A549 (cell line): ENCODE measurements around the gene SLC24A3. TPM values are rescaled to one million over a fixed set of nuclear protein-coding genes. Genes with fewer than 3 reads are reported as not detected.

Source experiments
- ATAC-seq, 2 experiments: fragments of 200-7000 bp in 1 of 2; fragments of >200 bp in 1 of 2; cut with Nextera tagmentation in 1 of 2; cut with Tn5 transposase in 1 of 2; 3 replicates each; pipeline versions ENCODE4 v1.8.0 to v1.9.1; 2018 to 2020; ENCODE audit warnings: mild to moderate bottlenecking in 1 of 2, moderate library complexity in 1 of 2
- CTCF ChIA-PET: fragments of 300-600 bp; sonication (Branson Sonifier 250); formaldehyde crosslinking; extraction: SDS; loops from one replicate; lab custom pipeline; 2021; ENCODE audit warnings: antibody characterized with exemption, inconsistent platforms; lab: Yijun Ruan, JAX
- POLR2A ChIA-PET: fragments of 350-600 bp; formaldehyde crosslinking; extraction: SDS; loops from one replicate; lab custom pipeline; 2021; ENCODE audit warnings: antibody characterized with exemption, inconsistent platforms; lab: Yijun Ruan, JAX
- DNase-seq, 2 experiments: peaks; one replicate each; pipeline versions ENCODE4 v3.0.0 to v3.0.0-alpha.2; 2011 to 2016; ENCODE audit warnings: low read depth in 1 of 2, low spot score in 1 of 2
- FAIRE-seq: peaks from 2 replicates; lab custom pipeline; 2011; peaks lifted over from hg19 to GRCh38; lab: Jason Lieb, UNC
- H3K27ac ChIP-seq, 2 experiments: fragments of >200 bp; sonication (Bioruptor Twin); formaldehyde crosslinking; 3 replicates each; pipeline ENCODE4 v1.5.1; 2016 to 2017
- H3K4me1 ChIP-seq: fragments of >200 bp; sonication (Bioruptor Twin); formaldehyde crosslinking; 3 replicates; pipeline ENCODE4 v1.6.1; 2016
- H3K4me2 ChIP-seq: fragments of >200 bp; sonication (Bioruptor Twin); formaldehyde crosslinking; 3 replicates; pipeline ENCODE4 v1.6.1; 2016
- H3K4me3 ChIP-seq: fragments of >200 bp; sonication (Bioruptor Twin); formaldehyde crosslinking; 3 replicates; pipeline ENCODE4 v1.5.1; 2016
- H3K9me3 ChIP-seq: fragments of >200 bp; sonication (Bioruptor Twin); formaldehyde crosslinking; 3 replicates; pipeline ENCODE4 v1.6.1; 2016
- CBX8 ChIP-seq: fragments of 200-600 bp; sonication (generic); IDR thresholded peaks from 2 replicates; pipeline ENCODE4 v1.6.1; 2016
- CEBPB ChIP-seq, 2 experiments: fragments of >200 bp in 1 of 2; sonication (Bioruptor Twin) in 1 of 2; formaldehyde crosslinking in 1 of 2; IDR thresholded peaks; 2 replicates each; pipeline ENCODE4 v1.6.1; 2012 to 2016
- E2F6 ChIP-seq: IDR thresholded peaks from 2 replicates; pipeline ENCODE4 v1.6.1; 2012; ENCODE audit warnings: low read depth, borderline replicate concordance
- EHMT2 ChIP-seq: fragments of 200-600 bp; sonication (generic); IDR thresholded peaks from 2 replicates; pipeline ENCODE4 v1.6.1; 2016; ENCODE audit warnings: antibody characterized with exemption, low read depth, mild to moderate bottlenecking, moderate library complexity
- ESRRA ChIP-seq: fragments of 150-350 bp; IDR thresholded peaks from 2 replicates; pipeline ENCODE4 v1.6.1; 2014; ENCODE audit warnings: mild to moderate bottlenecking, low read length, borderline replicate concordance
- FOSB ChIP-seq: fragments of 250-450 bp; sonication (Bioruptor Pico); IDR thresholded peaks from 2 replicates; pipeline ENCODE4 v1.5.0; 2020; ENCODE audit warnings: mild to moderate bottlenecking, moderate library complexity
- HDAC2 ChIP-seq: fragments of 200-600 bp; sonication (generic); IDR thresholded peaks from 2 replicates; pipeline ENCODE4 v1.6.1; 2016
- HES2 ChIP-seq: fragments of >200 bp; sonication (Bioruptor Twin); formaldehyde crosslinking; IDR thresholded peaks from 2 replicates; pipeline ENCODE4 v1.6.1; 2016
- HEYL ChIP-seq: fragments of 250-450 bp; sonication (Bioruptor Pico); IDR thresholded peaks from 2 replicates; pipeline ENCODE4 v1.8.0; 2021; ENCODE audit warnings: mild to moderate bottlenecking, moderate library complexity
- HOXB5 ChIP-seq: fragments of 250-450 bp; sonication (Bioruptor Pico); IDR thresholded peaks from 2 replicates; pipeline ENCODE4 v1.5.0; 2020; ENCODE audit warnings: mild to moderate bottlenecking, moderate library complexity
- JUN ChIP-seq, 2 experiments: fragments of >200 bp; sonication (Bioruptor Twin); formaldehyde crosslinking; IDR thresholded peaks; 2 replicates in 1 of 2; 3 replicates in 1 of 2; pipeline ENCODE4 v1.6.1; 2016 to 2017
- JUNB ChIP-seq: fragments of >200 bp; sonication (Bioruptor Twin); formaldehyde crosslinking; IDR thresholded peaks from 2 replicates; pipeline ENCODE4 v1.6.1; 2016
- KDM1A ChIP-seq: fragments of 200-600 bp; sonication (generic); IDR thresholded peaks from 2 replicates; pipeline ENCODE4 v1.6.1; 2016; ENCODE audit warnings: low read depth, mild to moderate bottlenecking
- MAFK ChIP-seq: fragments of 450-650 bp; IDR thresholded peaks from 2 replicates; pipeline ENCODE4 v1.6.1; 2014; ENCODE audit not compliant: partially characterized antibody
- MYC ChIP-seq: IDR thresholded peaks from 2 replicates; pipeline ENCODE4 v1.6.1; 2012; ENCODE audit warnings: mild to moderate bottlenecking, inconsistent platforms, low read length, improper control_type of control experiment, borderline replicate concordance
- NPAS2 ChIP-seq: fragments of 250-450 bp; sonication (Bioruptor Pico); IDR thresholded peaks from 2 replicates; pipeline ENCODE4 v1.8.0; 2022; ENCODE audit warnings: mild to moderate bottlenecking, moderate library complexity, borderline replicate concordance
- POLR2A ChIP-seq: IDR thresholded peaks from 2 replicates; pipeline ENCODE4 v1.6.1; 2012; ENCODE audit warnings: mild to moderate bottlenecking, low read length
- POLR2AphosphoS2 ChIP-seq: conservative IDR thresholded peaks from 2 replicates; pipeline ENCODE4 v1.6.1; 2012; ENCODE audit warnings: low read length, improper control_type of control experiment, inconsistent platforms
- RARB ChIP-seq: fragments of 250-450 bp; sonication (Bioruptor Pico); IDR thresholded peaks from 2 replicates; pipeline ENCODE4 v1.8.0; 2021; ENCODE audit warnings: mild to moderate bottlenecking, moderate library complexity
- RFX5 ChIP-seq: fragments of 450-650 bp; IDR thresholded peaks from 2 replicates; pipeline ENCODE4 v1.7.1; 2014; ENCODE audit warnings: antibody characterized with exemption, mild to moderate bottlenecking, moderate library complexity
- RNF2 ChIP-seq: fragments of 200-600 bp; sonication (generic); IDR thresholded peaks from 2 replicates; pipeline ENCODE4 v1.6.1; 2016; ENCODE audit warnings: low read depth, mild to moderate bottlenecking, antibody characterized with exemption, moderate library complexity, borderline replicate concordance
- TP53 ChIP-seq: fragments of 250-450 bp; sonication (Bioruptor Pico); IDR thresholded peaks from 2 replicates; pipeline ENCODE4 v1.5.0; 2021; ENCODE audit warnings: mild to moderate bottlenecking, moderate library complexity
- ZC3H11A ChIP-seq: fragments of 450-650 bp; IDR thresholded peaks from 2 replicates; pipeline ENCODE4 v1.6.1; 2014; ENCODE audit warnings: antibody characterized with exemption, mild to moderate bottlenecking
- ZFP36 ChIP-seq: fragments of 450-650 bp; IDR thresholded peaks from 2 replicates; pipeline ENCODE4 v1.6.1; 2014; ENCODE audit warnings: borderline replicate concordance; ENCODE audit not compliant: partially characterized antibody
- ZNF302 ChIP-seq: fragments of 250-450 bp; sonication (Bioruptor Pico); IDR thresholded peaks from 2 replicates; pipeline ENCODE4 v1.9.0; 2021; ENCODE audit warnings: inconsistent platforms, mild to moderate bottlenecking, moderate library complexity
- WGBS: methylation state at CpG from one replicate; pipeline ENCODE4 v1.1.6; 2017; ENCODE audit errors: missing lambda C conversion rate; 5-methylcytosine and 5-hydroxymethylcytosine counted together
- polyA plus RNA-seq, 4 experiments: library from polyadenylated mRNA; depleted of rRNA in 3 of 4; stranded (reverse); fragments of >200 nt; fragmentation: RNase III in 1 of 4; extraction: RNeasy Plus Mini Kit Qiagen cat#74134 plus additional on column Dnase treatment in 1 of 4; gene quantifications; 2 replicates in 3 of 4; 3 replicates in 1 of 4; pipeline ENCODE4 v1.2.3, GENCODE V29; 2011 to 2017
- TF ChIP-seq, protein P1 (sequence below): fragments of 200-600 bp; sonication (generic); IDR thresholded peaks from 2 replicates; pipeline ENCODE4 v1.6.1; 2016; ENCODE audit warnings: antibody characterized with exemption, mild to moderate bottlenecking, moderate library complexity
- TF ChIP-seq, protein P2 (sequence below): fragments of 250-450 bp; sonication (Bioruptor Pico); IDR thresholded peaks from 2 replicates; pipeline ENCODE4 v1.5.0; 2020; ENCODE audit warnings: low read depth, mild to moderate bottlenecking, moderate library complexity

SLC24A3 gene
- polyA plus RNA-seq, 2 of the 4 experiments (the other 2 are of a cell fraction): 0.08 TPM; not detected in 1

DNA sequence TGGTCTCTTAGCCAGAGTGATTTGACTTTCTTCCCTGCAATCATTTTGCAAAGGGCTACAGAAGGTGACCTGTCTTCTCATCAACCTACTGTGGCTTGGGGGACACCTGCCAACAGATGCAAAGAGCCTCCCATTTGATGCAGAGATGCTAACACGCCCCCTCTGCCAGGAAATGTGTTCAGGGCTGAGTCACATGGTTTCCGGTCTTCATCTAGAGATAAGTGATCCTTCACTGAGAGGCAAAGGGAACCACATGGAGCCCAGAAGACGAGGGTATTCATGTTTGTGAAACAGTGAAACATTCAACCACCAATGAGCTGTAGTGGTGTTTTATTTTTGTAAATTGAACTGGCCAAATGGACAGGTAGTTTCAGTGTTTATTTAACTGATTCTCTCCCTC lies 436.6 kb downstream of the SLC24A3 start:
- ChIA-PET CTCF (no interaction called here), POLR2A (no interaction called here)
- H3K9me3 ChIP-seq: peaks cover 12% of the 10 kb centered on the region; the same call in 1 of the 3 replicates
- H3K4me2 ChIP-seq: no peak overlapping the region
- no peak for DNase-seq
- no peak for ATAC-seq
- H3K4me1 ChIP-seq: no peaks in the 10 kb centered on the region
- TF ChIP-seq, protein P1, sequence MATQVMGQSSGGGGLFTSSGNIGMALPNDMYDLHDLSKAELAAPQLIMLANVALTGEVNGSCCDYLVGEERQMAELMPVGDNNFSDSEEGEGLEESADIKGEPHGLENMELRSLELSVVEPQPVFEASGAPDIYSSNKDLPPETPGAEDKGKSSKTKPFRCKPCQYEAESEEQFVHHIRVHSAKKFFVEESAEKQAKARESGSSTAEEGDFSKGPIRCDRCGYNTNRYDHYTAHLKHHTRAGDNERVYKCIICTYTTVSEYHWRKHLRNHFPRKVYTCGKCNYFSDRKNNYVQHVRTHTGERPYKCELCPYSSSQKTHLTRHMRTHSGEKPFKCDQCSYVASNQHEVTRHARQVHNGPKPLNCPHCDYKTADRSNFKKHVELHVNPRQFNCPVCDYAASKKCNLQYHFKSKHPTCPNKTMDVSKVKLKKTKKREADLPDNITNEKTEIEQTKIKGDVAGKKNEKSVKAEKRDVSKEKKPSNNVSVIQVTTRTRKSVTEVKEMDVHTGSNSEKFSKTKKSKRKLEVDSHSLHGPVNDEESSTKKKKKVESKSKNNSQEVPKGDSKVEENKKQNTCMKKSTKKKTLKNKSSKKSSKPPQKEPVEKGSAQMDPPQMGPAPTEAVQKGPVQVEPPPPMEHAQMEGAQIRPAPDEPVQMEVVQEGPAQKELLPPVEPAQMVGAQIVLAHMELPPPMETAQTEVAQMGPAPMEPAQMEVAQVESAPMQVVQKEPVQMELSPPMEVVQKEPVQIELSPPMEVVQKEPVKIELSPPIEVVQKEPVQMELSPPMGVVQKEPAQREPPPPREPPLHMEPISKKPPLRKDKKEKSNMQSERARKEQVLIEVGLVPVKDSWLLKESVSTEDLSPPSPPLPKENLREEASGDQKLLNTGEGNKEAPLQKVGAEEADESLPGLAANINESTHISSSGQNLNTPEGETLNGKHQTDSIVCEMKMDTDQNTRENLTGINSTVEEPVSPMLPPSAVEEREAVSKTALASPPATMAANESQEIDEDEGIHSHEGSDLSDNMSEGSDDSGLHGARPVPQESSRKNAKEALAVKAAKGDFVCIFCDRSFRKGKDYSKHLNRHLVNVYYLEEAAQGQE: no peak
- no peak for TF ChIP-seq HEYL (CRISPR knock-in tag)
- no peak for TF ChIP-seq HES2
- no peak for TF ChIP-seq MAFK
- TF ChIP-seq, protein P2, sequence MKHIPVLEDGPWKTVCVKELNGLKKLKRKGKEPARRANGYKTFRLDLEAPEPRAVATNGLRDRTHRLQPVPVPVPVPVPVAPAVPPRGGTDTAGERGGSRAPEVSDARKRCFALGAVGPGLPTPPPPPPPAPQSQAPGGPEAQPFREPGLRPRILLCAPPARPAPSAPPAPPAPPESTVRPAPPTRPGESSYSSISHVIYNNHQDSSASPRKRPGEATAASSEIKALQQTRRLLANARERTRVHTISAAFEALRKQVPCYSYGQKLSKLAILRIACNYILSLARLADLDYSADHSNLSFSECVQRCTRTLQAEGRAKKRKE (CRISPR knock-in tag): no peak
- TF ChIP-seq TP53: no peak
- no peak for TF ChIP-seq EHMT2
- TF ChIP-seq HDAC2: no peak
- TF ChIP-seq JUN (IDR thresholded peaks at IDR 0.05): no peak
- no peak for TF ChIP-seq JUNB
- TF ChIP-seq ZNF302: no peak
- no peak for TF ChIP-seq MYC
- TF ChIP-seq CBX8: no peak
- WGBS: 3% methylated on average over 3 of the region's 3 CpGs
- FAIRE-seq: no peak
- no peak overlapping the region for H3K4me3 ChIP-seq
- no peak overlapping the region for H3K27ac ChIP-seq

DNA sequence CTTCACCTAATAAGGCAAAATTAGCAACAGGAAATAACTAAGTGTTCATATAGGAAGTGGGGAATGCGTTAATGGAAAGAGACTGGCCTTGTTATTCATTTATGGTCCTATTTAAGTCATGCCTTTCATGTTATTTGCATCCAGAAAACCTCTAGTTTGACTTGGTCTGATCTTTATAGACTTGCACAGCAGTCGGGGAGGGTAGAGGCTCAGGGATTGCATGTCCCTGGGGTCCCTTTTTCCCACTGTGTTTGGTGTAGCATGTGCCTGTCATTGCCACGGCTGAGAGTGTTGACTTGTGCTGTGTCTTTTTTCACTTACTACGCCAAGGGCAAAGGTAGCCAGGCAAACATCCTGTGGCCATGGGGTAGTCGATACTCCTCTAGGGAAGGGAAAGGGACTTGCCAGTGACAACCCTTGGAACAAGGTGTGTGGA lies 440.2 kb downstream of the SLC24A3 start:
- ChIA-PET CTCF (interaction anchor here (0.6 to 0.9 kb wide), 2 partner anchors 10 to 24 kb away, joined by 3 read pairs; no protein-coding TSS in a partner anchor), POLR2A (no interaction called here)
- WGBS: 24% methylated on average over 5 of the region's 5 CpGs
- TF ChIP-seq ZC3H11A (no peak), RFX5 (no peak), ZNF302 (no peak), ESRRA (no peak), FOSB (CRISPR knock-in tag) (no peak), POLR2A (no peak), ZFP36 (no peak), POLR2AphosphoS2 (no peak), RARB (no peak), NPAS2 (CRISPR knock-in tag) (no peak), KDM1A (no peak), HES2 (no peak), E2F6 (no peak), HOXB5 (CRISPR knock-in tag) (no peak), CEBPB (IDR thresholded peaks at IDR 0.05) (no peak), RNF2 (no peak)
- TF ChIP-seq, protein P2 (CRISPR knock-in tag): no peak
- TF ChIP-seq, protein P1: no peak
- no peaks in the 10 kb centered on the region for H3K4me1 ChIP-seq
- DNase-seq (no peak), FAIRE-seq (no peak), ATAC-seq (no peak)
- H3K4me2 ChIP-seq: no peak overlapping the region
- no peak overlapping the region for H3K27ac ChIP-seq
- H3K4me3 ChIP-seq: no peak overlapping the region
- peaks cover 12% of the 10 kb centered on the region; the same call in 1 of the 3 replicates for H3K9me3 ChIP-seq
